Colonic mucosa (tissue), 4 donors: Measurements from ENCODE around the gene CREB5. TPM values are rescaled to one million over a fixed set of nuclear protein-coding genes. Genes with fewer than 3 reads are reported as not detected.

Source experiments
- DNase-seq: peaks from one replicate; pipeline ENCODE4 v3.0.0-alpha.2; 2020
- H3K27ac ChIP-seq: fragments of 200-600 bp; one replicate; pipeline ENCODE4 v1.8.0; 2021
- H3K27me3 ChIP-seq: fragments of 200-600 bp; one replicate; pipeline ENCODE4 v1.8.0; 2021
- H3K36me3 ChIP-seq: fragments of 200-600 bp; one replicate; pipeline ENCODE4 v1.8.0; 2021
- H3K4me1 ChIP-seq: fragments of 200-600 bp; one replicate; pipeline ENCODE4 v1.8.0; 2021; ENCODE audit warnings: mild to moderate bottlenecking
- H3K4me3 ChIP-seq: fragments of 200-600 bp; one replicate; pipeline ENCODE4 v1.8.0; 2021
- H3K9ac ChIP-seq, 2 donors: one replicate each; pipeline ENCODE4 v1.7.0; 2013; ENCODE audit warnings: control low read depth in 2 of 2, low read depth in 2 of 2, low read length in 2 of 2
- H3K9me3 ChIP-seq: fragments of 200-600 bp; one replicate; pipeline ENCODE4 v1.8.0; 2021
- intact Hi-C: fragments of 100-400 bp; cut with DNase I; formaldehyde crosslinking; loops from one replicate; pipeline ENCODE4 v1.14.1; 2022
- total RNA-seq, 2 donors: library from RNA; stranded (reverse); fragmentation: NEBNext Ultra II Directional in 1 of 2; extraction: Animal tissue kit (Norgen Biotek cat#: 25700) in 1 of 2; gene quantifications; one replicate each; pipeline ENCODE4 v1.2.1, GENCODE V29; 2021
- TF ChIP-seq, protein P1 (sequence below): fragments of 200-600 bp; IDR thresholded peaks from one replicate; pipeline ENCODE4 v1.8.0; 2022; ENCODE audit warnings: antibody characterized with exemption, mild to moderate bottlenecking
- donor health status: healthy.
- donor health status: DM: no; HTN: no; CAD: no.
- donor health status: DM: no; HTN: no; CAD: no.

Gene CREB5
- total RNA-seq, 2 donors from 2014 or later: 0.54 to 3.6 TPM

- DNase-seq: no peak
These were observed 310.4 kb downstream of the CREB5 start for GRCh38 chr7:28722684-28723083.

GRCh38 chr7:28723336-28723735, 311.0 kb downstream of the CREB5 start:
- DNase-seq: no peak
- intact Hi-C loops: no loop called here

More at GRCh38 chr7:28722684-28723083, 310.4 kb downstream of the CREB5 start:
- Histone ChIP-seq H3K4me3 (no peak overlapping the region), H3K36me3 (no peaks in the 10 kb centered on the region), H3K9ac (no peak overlapping the region), H3K27me3 (no peaks in the 10 kb centered on the region), H3K9me3 (no peaks in the 10 kb centered on the region), H3K4me1 (no peaks in the 10 kb centered on the region), H3K27ac (no peak overlapping the region)
- intact Hi-C loops: no loop called here
- TF ChIP-seq, protein P1, sequence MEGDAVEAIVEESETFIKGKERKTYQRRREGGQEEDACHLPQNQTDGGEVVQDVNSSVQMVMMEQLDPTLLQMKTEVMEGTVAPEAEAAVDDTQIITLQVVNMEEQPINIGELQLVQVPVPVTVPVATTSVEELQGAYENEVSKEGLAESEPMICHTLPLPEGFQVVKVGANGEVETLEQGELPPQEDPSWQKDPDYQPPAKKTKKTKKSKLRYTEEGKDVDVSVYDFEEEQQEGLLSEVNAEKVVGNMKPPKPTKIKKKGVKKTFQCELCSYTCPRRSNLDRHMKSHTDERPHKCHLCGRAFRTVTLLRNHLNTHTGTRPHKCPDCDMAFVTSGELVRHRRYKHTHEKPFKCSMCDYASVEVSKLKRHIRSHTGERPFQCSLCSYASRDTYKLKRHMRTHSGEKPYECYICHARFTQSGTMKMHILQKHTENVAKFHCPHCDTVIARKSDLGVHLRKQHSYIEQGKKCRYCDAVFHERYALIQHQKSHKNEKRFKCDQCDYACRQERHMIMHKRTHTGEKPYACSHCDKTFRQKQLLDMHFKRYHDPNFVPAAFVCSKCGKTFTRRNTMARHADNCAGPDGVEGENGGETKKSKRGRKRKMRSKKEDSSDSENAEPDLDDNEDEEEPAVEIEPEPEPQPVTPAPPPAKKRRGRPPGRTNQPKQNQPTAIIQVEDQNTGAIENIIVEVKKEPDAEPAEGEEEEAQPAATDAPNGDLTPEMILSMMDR: no peak

DNA sequence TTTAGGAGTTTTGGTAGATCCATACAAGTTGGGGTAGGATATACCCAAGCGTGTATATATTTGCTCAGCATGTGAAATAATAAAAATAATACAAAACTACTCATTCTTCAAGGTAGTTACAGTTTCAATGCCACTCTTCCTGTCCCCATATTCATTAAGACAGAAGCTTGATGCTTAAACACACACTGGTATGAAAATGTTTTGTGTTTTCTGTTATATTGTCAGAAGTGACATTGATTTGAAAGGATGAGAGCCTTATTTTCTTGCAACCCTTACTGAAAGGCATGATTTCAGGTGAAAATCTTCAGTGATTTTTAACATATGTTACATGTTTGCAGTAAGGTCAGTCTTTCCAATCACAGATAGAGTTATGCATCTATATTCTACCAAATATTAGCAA, 312.2 kb downstream of the CREB5 start:
- no peaks in the 10 kb centered on the region for H3K36me3 ChIP-seq
- no peak overlapping the region for H3K4me3 ChIP-seq
- no peak overlapping the region for H3K9ac ChIP-seq
- H3K27me3 ChIP-seq: no peaks in the 10 kb centered on the region
- H3K27ac ChIP-seq: no peak overlapping the region
- intact Hi-C loops: no loop called here
- no peak for DNase-seq
- TF ChIP-seq, protein P1: no peak
- H3K9me3 ChIP-seq: no peaks in the 10 kb centered on the region
- H3K4me1 ChIP-seq: no peaks in the 10 kb centered on the region

More at GRCh38 chr7:28723336-28723735, 311.0 kb downstream of the CREB5 start:
- no peak overlapping the region for H3K9ac ChIP-seq
- H3K36me3 ChIP-seq: no peaks in the 10 kb centered on the region
- TF ChIP-seq, protein P1: no peak
- H3K4me3 ChIP-seq: no peak overlapping the region
- no peaks in the 10 kb centered on the region for H3K9me3 ChIP-seq
- H3K27ac ChIP-seq: no peak overlapping the region
- no peaks in the 10 kb centered on the region for H3K27me3 ChIP-seq
- no peaks in the 10 kb centered on the region for H3K4me1 ChIP-seq

GRCh38 chr7:28725045-28725642, 312.8 kb downstream of the CREB5 start:
- Histone ChIP-seq H3K27ac (no peak overlapping the region), H3K27me3 (no peaks in the 10 kb centered on the region), H3K4me1 (no peaks in the 10 kb centered on the region), H3K9me3 (no peaks in the 10 kb centered on the region), H3K9ac (no peak overlapping the region), H3K4me3 (no peak overlapping the region), H3K36me3 (no peaks in the 10 kb centered on the region)
- TF ChIP-seq, protein P1: no peak
- intact Hi-C loops: no loop called here
- no peak for DNase-seq

- Histone ChIP-seq H3K27ac (no peak overlapping the region), H3K4me1 (no peaks in the 10 kb centered on the region), H3K9ac (no peak overlapping the region), H3K9me3 (no peaks in the 10 kb centered on the region), H3K4me3 (no peak overlapping the region), H3K36me3 (no peaks in the 10 kb centered on the region), H3K27me3 (no peaks in the 10 kb centered on the region)
- no peak for DNase-seq
- TF ChIP-seq, protein P1: no peak
- intact Hi-C loops: no loop called here
These were observed 313.6 kb downstream of the CREB5 start for GRCh38 chr7:28725911-28726310.
